ENCODE data around the gene WDR70.

GRCh38 chr5:37776826-37777225, 397.7 kb downstream of the WDR70 start:
- TF ChIP-seq EZH2phosphoT487 (IDR thresholded peaks at IDR 0.05; ENCODE audit: borderline replicate concordance, low read depth), result no peak
- TF ChIP-seq CTCF (IDR thresholded peaks at IDR 0.05), result no peak
- no peak for TF ChIP-seq POLR2AphosphoS5 (IDR thresholded peaks at IDR 0.05; ENCODE audit: low read depth, low read length)
- peak; percentile 40; the same call in 1 of the 2 replicates for TF ChIP-seq TCF12 (IDR thresholded peaks at IDR 0.05)
- no peak for TF ChIP-seq TEAD4 (IDR thresholded peaks at IDR 0.05; ENCODE audit: borderline replicate concordance, insufficient read depth)
- TF ChIP-seq SIN3A (IDR thresholded peaks at IDR 0.05; ENCODE audit: borderline replicate concordance, low read depth, low read length), result no peak
